A673 (cell line): ENCODE results near the gene C17orf113. TPM values are rescaled to one million over a fixed set of nuclear protein-coding genes. Genes with fewer than 3 reads are reported as not detected.

Experiments
- BruUV-seq: library from RNA; stranded (reverse); fragments of 400-500 nt; replicated peaks from 2 replicates; lab custom pipeline; 2021; lab: Mats Ljungman, UMichigan
- CTCF ChIA-PET: fragments of 300-600 bp; sonication (Branson Sonifier 250); formaldehyde crosslinking; loops from one replicate; lab custom pipeline; 2022; ENCODE audit warnings: antibody characterized with exemption; lab: Charles Lee
- POLR2A ChIA-PET: fragments of 300-600 bp; sonication (Branson Sonifier 250); formaldehyde crosslinking; loops from one replicate; lab custom pipeline; 2022; ENCODE audit warnings: antibody characterized with exemption; ENCODE audit not compliant: low non-redundant PET; lab: Charles Lee
- DNase-seq: peaks from one replicate; pipeline ENCODE4 v3.0.0-alpha.2; 2015; ENCODE audit warnings: low spot score
- H3K27ac ChIP-seq: fragments of 200-600 bp; sonication (generic); 2 replicates; pipeline ENCODE4 v1.5.1; 2016; ENCODE audit warnings: mixed run types, low read depth, mild to moderate bottlenecking, mixed read lengths, antibody characterized with exemption, low read length; ENCODE audit not compliant: poor library complexity, severe bottlenecking
- H3K27me3 ChIP-seq: fragments of 200-600 bp; sonication (generic); replicated peaks from 2 replicates; pipeline ENCODE4 v1.6.1; 2017; ENCODE audit warnings: mixed run types, low read depth, mild to moderate bottlenecking, mixed read lengths, antibody characterized with exemption, low read length; ENCODE audit not compliant: insufficient read depth, poor library complexity
- H3K36me3 ChIP-seq: fragments of 200-600 bp; sonication (generic); 2 replicates; pipeline ENCODE4 v1.6.1; 2016; ENCODE audit warnings: mixed run types, mild to moderate bottlenecking, mixed read lengths, antibody characterized with exemption, low read length; ENCODE audit not compliant: insufficient read depth, poor library complexity, severe bottlenecking
- H3K4me1 ChIP-seq: fragments of 200-600 bp; sonication (generic); 2 replicates; pipeline ENCODE4 v1.6.1; 2017; ENCODE audit warnings: mixed run types, mild to moderate bottlenecking, mixed read lengths, antibody characterized with exemption, low read length; ENCODE audit not compliant: insufficient read depth, poor library complexity, severe bottlenecking
- H3K4me3 ChIP-seq: fragments of 200-600 bp; sonication (generic); 2 replicates; pipeline ENCODE4 v1.5.1; 2016; ENCODE audit warnings: low read depth, mixed run types, mild to moderate bottlenecking, mixed read lengths, low read length; ENCODE audit not compliant: poor library complexity, severe bottlenecking
- H3K9me3 ChIP-seq: fragments of 200-600 bp; sonication (generic); 2 replicates; pipeline ENCODE4 v1.6.1; 2016; ENCODE audit warnings: mixed run types, low read depth, mild to moderate bottlenecking, mixed read lengths, antibody characterized with exemption, low read length; ENCODE audit not compliant: poor library complexity, severe bottlenecking
- CTCF ChIP-seq: fragments of 300-800, 200-600 bp; sonication (generic); conservative IDR thresholded peaks from 2 replicates; pipeline ENCODE4 v1.5.1; 2017; ENCODE audit warnings: low read depth, mild to moderate bottlenecking, antibody characterized with exemption, low read length, moderate library complexity, mixed read lengths
- EZH2 ChIP-seq: fragments of 200-600 bp; sonication (generic); IDR thresholded peaks from 2 replicates; pipeline ENCODE4 v1.6.1; 2017; ENCODE audit warnings: borderline replicate concordance, low read depth, mild to moderate bottlenecking, mixed read lengths, antibody characterized with exemption, low read length; ENCODE audit not compliant: poor library complexity, severe bottlenecking
- intact Hi-C: fragments of 100-400 bp; cut with micrococcal nuclease; formaldehyde crosslinking; loops from one replicate; pipeline ENCODE4 v1.10.0; 2022; ENCODE audit not compliant: unreplicated experiment
- total RNA-seq: library from RNA; stranded (reverse); gene quantifications from 2 replicates; pipeline ENCODE4 v1.2.3, GENCODE V29; 2021

C17orf113 gene
- total RNA-seq, 1 experiment from 2014 or later, result 0.41 TPM

- Histone ChIP-seq H3K27ac (no peak overlapping the region), H3K27me3 (no peaks in the 10 kb centered on the region), H3K36me3 (peaks cover 33% of the 10 kb centered on the region), H3K4me1 (no peaks in the 10 kb centered on the region), H3K9me3 (no peaks in the 10 kb centered on the region), H3K4me3 (no peak overlapping the region)
- no TSS peak for BruUV-seq
- no peak for DNase-seq
- intact Hi-C loops, result no loop called here
- no peak for TF ChIP-seq CTCF
- TF ChIP-seq EZH2, result no peak
- CTCF ChIA-PET, result interaction anchor here (0.5 kb wide), 1 partner anchor 272 kb away, joined by 6 read pairs; no protein-coding TSS in a partner anchor
- POLR2A ChIA-PET, result no interaction called here
Measured at GRCh38 chr17:41998497-41998896, 51.9 kb downstream of the C17orf113 start.

- Histone ChIP-seq H3K36me3 (peaks cover 44% of the 10 kb centered on the region), H3K27me3 (no peaks in the 10 kb centered on the region), H3K4me3 (no peak overlapping the region), H3K27ac (no peak overlapping the region), H3K9me3 (no peaks in the 10 kb centered on the region), H3K4me1 (no peaks in the 10 kb centered on the region)
- intact Hi-C loops, result no loop called here
- ChIA-PET CTCF (no interaction called here), POLR2A (no interaction called here)
- TF ChIP-seq CTCF (no peak), EZH2 (no peak)
- no TSS peak for BruUV-seq
- no peak for DNase-seq
Measured at GRCh38 chr17:41996855-41997164, 53.6 kb downstream of the C17orf113 start.

GRCh38 chr17:41992576-41992975 is 57.8 kb downstream of the C17orf113 start:
- BruUV-seq, result no TSS peak
- no peak for DNase-seq
- POLR2A ChIA-PET, result no interaction called here
- no peak overlapping the region for H3K4me3 ChIP-seq
- CTCF ChIA-PET, result no interaction called here
- H3K9me3 ChIP-seq, result no peaks in the 10 kb centered on the region
- H3K27me3 ChIP-seq, result no peaks in the 10 kb centered on the region
- intact Hi-C loops, result no loop called here
- no peak for TF ChIP-seq EZH2
- no peak for TF ChIP-seq CTCF
- H3K36me3 ChIP-seq, result peaks cover 66% of the 10 kb centered on the region
- no peak overlapping the region for H3K27ac ChIP-seq
- no peaks in the 10 kb centered on the region for H3K4me1 ChIP-seq
